Heart left ventricle (tissue), 16 donors: ENCODE data around the gene MRPL55. TPM values are rescaled to one million over a fixed set of nuclear protein-coding genes. Genes with fewer than 3 reads are reported as not detected.

Source experiments
- ATAC-seq, 4 donors: fragments of 200-7000 bp; cut with Tn5 transposase; one replicate each; pipeline ENCODE4 v1.9.1; 2020 to 2022; ENCODE audit warnings: moderate library complexity in 4 of 4, mild to moderate bottlenecking in 3 of 4, moderate number of reproducible peaks in 1 of 4
- DNase-seq, 5 donors: peaks; one replicate each; pipeline ENCODE4 v3.0.0-alpha.2; 2020
- H3K27ac ChIP-seq, 12 donors: fragments of 200-600 bp; sonication (generic) in 4 of 12; one replicate each; pipeline versions ENCODE4 v1.5.0 to v1.8.0; 2016 to 2022; ENCODE audit warnings: mild to moderate bottlenecking in 2 of 12
- H3K27me3 ChIP-seq, 9 donors: fragments of 200-600 bp; sonication (generic) in 2 of 9; one replicate each; pipeline versions ENCODE4 v1.5.1 to v1.8.0; 2016 to 2022; ENCODE audit warnings: mild to moderate bottlenecking in 3 of 9
- H3K36me3 ChIP-seq, 9 donors: fragments of 200-600 bp; sonication (generic) in 2 of 9; one replicate each; pipeline versions ENCODE4 v1.5.0 to v1.8.0; 2018 to 2022; ENCODE audit warnings: mild to moderate bottlenecking in 2 of 9
- H3K4me1 ChIP-seq, 12 donors: fragments of 200-600 bp; sonication (generic) in 4 of 12; one replicate each; pipeline versions ENCODE4 v1.5.0 to v1.8.0; 2016 to 2022; ENCODE audit warnings: mild to moderate bottlenecking in 3 of 12
- H3K4me3 ChIP-seq, 12 donors: fragments of 200-600 bp; sonication (generic) in 4 of 12; one replicate each; pipeline versions ENCODE4 v1.5.0 to v1.8.0; 2017 to 2022; ENCODE audit warnings: mild to moderate bottlenecking in 9 of 12, moderate library complexity in 4 of 12
- H3K9me3 ChIP-seq, 12 donors: fragments of 200-600 bp; sonication (generic) in 4 of 12; one replicate each; pipeline versions ENCODE4 v1.5.0 to v1.8.0; 2016 to 2022; ENCODE audit warnings: mild to moderate bottlenecking in 1 of 12
- POLR2A ChIP-seq, 2 donors: fragments of 450-650 bp; IDR thresholded peaks; one replicate each; pipeline ENCODE4 v1.6.1; 2017; ENCODE audit warnings: antibody characterized with exemption in 2 of 2, mild to moderate bottlenecking in 2 of 2, moderate library complexity in 2 of 2
- WGBS, 4 donors: extraction: QIAGEN DNeasy Blood & Tissue Kit in 2 of 4; methylation state at CpG; one replicate each; pipeline versions ENCODE4 v1.1.5 to v1.1.7; 2013 to 2018; 5-methylcytosine and 5-hydroxymethylcytosine counted together
- intact Hi-C, 10 donors: fragments of 100-400 bp; cut with DNase I; formaldehyde crosslinking; loops; one replicate each; pipeline versions ENCODE4 v1.11.1 to v1.14.2; 2022
- polyA plus RNA-seq, 2 donors: library from polyadenylated mRNA; stranded (reverse); fragments of 200-250 nt; gene quantifications; one replicate each; pipeline ENCODE4 v1.2.3, GENCODE V29; 2013
- total RNA-seq, 9 donors: library from RNA; depleted of rRNA in 2 of 9; stranded (reverse); fragments of >200 nt in 2 of 9; fragmentation: NEBNext Ultra II Directional in 3 of 9; extraction: Animal tissue kit (Norgen Biotek cat#: 25700) in 3 of 9; gene quantifications; one replicate each; pipeline versions ENCODE4 v1.1.0 to v1.2.4, GENCODE V29; 2016 to 2023
- TF ChIP-seq, protein P1 (sequence below), 12 donors: fragments of 200-600 bp; sonication (generic) in 4 of 12; IDR thresholded peaks; one replicate each; pipeline versions ENCODE4 v1.5.0 to v1.8.0; 2018 to 2022; ENCODE audit warnings: antibody characterized with exemption in 12 of 12, mild to moderate bottlenecking in 5 of 12
- donor health status: ischemic (EF 13 %, LVEDD 7.1; RV severe dilation, severe dysfunction).
- donor health status: healthy with polysubstance abuse.
- donor health status: DM: no; HTN: yes; CAD: no.
- donor health status: DM: no; HTN: no; CAD: no.
- donor health status: ischemic (EF 25% LVEDD 6.9; RV normal size, moderate dysfunction).
- donor health status: ischemic (EF 25% LVEDD 5.7; RV mildly dilated, moderate dysfunction).
- donor health status: healthy.
- donor health status: DM: yes; HTN: yes; CAD: no.
- donor health status: ischemic (EF 35%, LVEDD 5.7; RV mildly dilated, moderate dysfunction).
- donor health status: nonischemic (EF 11% LVEDD 7.7; RV severe dilation, severe dysfunction).
- donor health status: DM: yes; HTN: yes; CAD: no.
- donor health status: PGD.
- donor health status: ischemic (EF 29% LVEDD 5.4; RV normal size, mild dysfunction).
- donor health status: nonischemic (EF 23%, LVEDD 6.1; RV moderate dilation, normal function).

MRPL55 gene
- total and polyA plus RNA-seq, 11 donors = 35.5 to 141 (median 55.1) TPM

DNA sequence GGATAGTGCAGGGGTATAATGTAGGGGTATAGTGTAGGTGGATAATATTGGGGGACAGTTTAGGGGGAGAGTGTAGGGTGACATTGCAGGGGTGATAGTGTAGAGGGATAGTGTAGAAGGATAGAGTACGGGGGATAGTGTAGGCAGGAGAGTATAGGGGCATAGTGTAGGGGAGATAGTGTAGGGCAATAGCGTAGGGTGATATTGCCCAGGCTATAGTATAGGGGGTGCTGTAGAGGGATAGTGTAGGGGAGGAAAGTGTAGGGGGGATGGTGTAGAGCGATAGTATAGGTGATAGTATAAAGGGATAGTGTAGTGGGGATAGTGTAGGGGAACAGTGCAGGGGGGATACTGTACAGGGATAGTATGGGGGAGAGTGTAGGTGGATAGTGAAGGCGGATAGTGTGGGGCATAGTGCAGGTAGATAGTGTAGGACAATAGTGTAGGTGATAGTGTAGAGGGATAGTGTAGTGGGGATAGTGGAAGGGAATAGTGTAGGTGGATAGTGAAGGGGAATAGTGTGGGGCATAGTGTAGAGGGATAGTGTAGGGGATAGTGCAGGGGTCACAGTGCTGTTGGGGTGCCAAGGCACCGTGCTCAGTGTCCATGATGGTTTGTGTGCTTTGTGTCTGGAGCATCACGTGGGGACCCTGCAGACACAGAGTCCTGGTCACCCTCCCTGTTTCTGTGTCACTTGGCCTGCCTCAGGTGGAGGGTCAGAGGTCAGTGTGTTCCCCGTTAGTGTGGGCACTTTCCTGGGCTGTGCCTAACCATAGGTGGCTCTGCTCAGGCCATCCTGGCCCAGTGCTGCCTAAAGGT is 37.1 kb downstream of the MRPL55 start:
- Histone ChIP-seq H3K4me3 (no peak overlapping the region), H3K4me1 (no peaks in the 10 kb centered on the region), H3K27me3 (peaks cover 0 to 19% (median 4%) of the 10 kb centered on the region in 9 donors), H3K27ac (no peak overlapping the region), H3K9me3 (no peaks in the 10 kb centered on the region), H3K36me3 (no peaks in the 10 kb centered on the region)
- no peak for TF ChIP-seq POLR2A (IDR thresholded peaks at IDR 0.05)
- TF ChIP-seq, protein P1, sequence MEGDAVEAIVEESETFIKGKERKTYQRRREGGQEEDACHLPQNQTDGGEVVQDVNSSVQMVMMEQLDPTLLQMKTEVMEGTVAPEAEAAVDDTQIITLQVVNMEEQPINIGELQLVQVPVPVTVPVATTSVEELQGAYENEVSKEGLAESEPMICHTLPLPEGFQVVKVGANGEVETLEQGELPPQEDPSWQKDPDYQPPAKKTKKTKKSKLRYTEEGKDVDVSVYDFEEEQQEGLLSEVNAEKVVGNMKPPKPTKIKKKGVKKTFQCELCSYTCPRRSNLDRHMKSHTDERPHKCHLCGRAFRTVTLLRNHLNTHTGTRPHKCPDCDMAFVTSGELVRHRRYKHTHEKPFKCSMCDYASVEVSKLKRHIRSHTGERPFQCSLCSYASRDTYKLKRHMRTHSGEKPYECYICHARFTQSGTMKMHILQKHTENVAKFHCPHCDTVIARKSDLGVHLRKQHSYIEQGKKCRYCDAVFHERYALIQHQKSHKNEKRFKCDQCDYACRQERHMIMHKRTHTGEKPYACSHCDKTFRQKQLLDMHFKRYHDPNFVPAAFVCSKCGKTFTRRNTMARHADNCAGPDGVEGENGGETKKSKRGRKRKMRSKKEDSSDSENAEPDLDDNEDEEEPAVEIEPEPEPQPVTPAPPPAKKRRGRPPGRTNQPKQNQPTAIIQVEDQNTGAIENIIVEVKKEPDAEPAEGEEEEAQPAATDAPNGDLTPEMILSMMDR (IDR thresholded peaks at IDR 0.05) = no peak
- intact Hi-C loops = loop anchor here in 2 of 10 donors (10.0 kb wide), 2 partner anchors 307 to 327 kb away; no protein-coding TSS in a partner anchor
- peak in 1 of 4 donors; percentile 5 for ATAC-seq
- peak in 1 of 5 donors; percentile 22 for DNase-seq
- WGBS, 4 donors = 53 to 59% (median 55%) methylated on average over 7 of the region's 7 CpGs

DNA sequence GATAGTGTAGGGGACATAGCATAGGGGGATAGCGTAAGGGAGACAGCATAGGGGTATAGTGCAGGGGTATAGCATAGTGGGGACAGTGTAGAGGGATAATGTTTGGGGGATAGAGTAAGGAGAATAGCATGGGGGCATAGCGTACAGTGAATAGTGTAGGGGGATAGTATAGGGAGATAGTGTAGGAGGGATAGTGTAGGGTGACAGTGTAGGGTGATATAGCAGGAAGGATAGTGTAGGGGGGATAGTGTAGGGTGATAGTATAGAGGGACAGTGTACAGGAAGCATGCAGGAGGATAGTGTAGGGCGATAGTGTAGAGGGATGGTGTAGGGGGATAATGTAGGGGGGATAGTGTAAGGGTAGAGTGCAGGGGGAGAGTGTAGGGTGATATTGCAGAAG is 38.2 kb downstream of the MRPL55 start:
- DNase-seq (no peak), ATAC-seq (no peak)
- Histone ChIP-seq H3K9me3 (no peaks in the 10 kb centered on the region), H3K4me1 (no peaks in the 10 kb centered on the region), H3K4me3 (no peak overlapping the region), H3K27me3 (peaks cover 0 to 29% (median 14%) of the 10 kb centered on the region in 9 donors), H3K27ac (no peak overlapping the region), H3K36me3 (no peaks in the 10 kb centered on the region)
- intact Hi-C loops = loop anchor here in 2 of 10 donors (10.0 kb wide), 2 partner anchors 306 to 326 kb away; no protein-coding TSS in a partner anchor
- TF ChIP-seq POLR2A (IDR thresholded peaks at IDR 0.05) = no peak
- TF ChIP-seq, protein P1 (IDR thresholded peaks at IDR 0.05) = no peak
- WGBS, 4 donors = 58 to 64% (median 62%) methylated on average over 3 of the region's 3 CpGs

DNA sequence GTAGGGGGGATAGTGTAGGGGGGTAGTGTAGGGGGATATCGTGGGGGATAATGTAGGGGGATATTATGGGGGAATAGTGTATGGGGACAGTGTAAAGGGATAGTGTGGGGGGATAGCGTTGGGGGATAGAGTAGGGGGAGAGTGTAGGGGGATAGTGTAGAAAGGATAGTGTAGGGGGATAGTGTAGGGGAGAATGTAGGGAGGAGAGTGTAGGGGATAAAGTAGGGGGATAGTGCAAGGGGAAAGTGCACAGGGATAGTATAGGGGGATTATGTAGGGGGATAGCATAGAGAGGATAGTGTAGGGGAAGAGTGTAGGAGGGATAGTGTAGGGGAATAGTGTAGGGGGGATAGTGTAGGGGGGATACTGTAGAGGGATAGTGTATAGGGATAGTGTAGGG is 38.9 kb downstream of the MRPL55 start:
- TF ChIP-seq, protein P1 (IDR thresholded peaks at IDR 0.05) = no peak
- no peak for TF ChIP-seq POLR2A (IDR thresholded peaks at IDR 0.05)
- ATAC-seq (no peak), DNase-seq (no peak)
- intact Hi-C loops = loop anchor here in 2 of 10 donors (10.0 kb wide), 2 partner anchors 305 to 325 kb away; no protein-coding TSS in a partner anchor
- H3K36me3 ChIP-seq = no peaks in the 10 kb centered on the region
- no peaks in the 10 kb centered on the region for H3K9me3 ChIP-seq
- 56 to 74% (median 61%) methylated on average over 2 of the region's 2 CpGs for WGBS, 4 donors
- H3K4me1 ChIP-seq = no peaks in the 10 kb centered on the region
- peaks cover 0 to 35% (median 21%) of the 10 kb centered on the region in 9 donors for H3K27me3 ChIP-seq
- H3K4me3 ChIP-seq = no peak overlapping the region
- H3K27ac ChIP-seq = no peak overlapping the region

- H3K27ac ChIP-seq = no peak overlapping the region
- no peak for TF ChIP-seq POLR2A (IDR thresholded peaks at IDR 0.05)
- TF ChIP-seq, protein P1 (IDR thresholded peaks at IDR 0.05) = no peak
- 66 to 75% (median 71%) methylated on average over 7 of the region's 7 CpGs for WGBS, 4 donors
- no peaks in the 10 kb centered on the region for H3K4me1 ChIP-seq
- H3K36me3 ChIP-seq = no peaks in the 10 kb centered on the region
- peaks cover 12 to 54% (median 35%) of the 10 kb centered on the region in 9 donors for H3K27me3 ChIP-seq
- no peak overlapping the region for H3K4me3 ChIP-seq
- H3K9me3 ChIP-seq = no peaks in the 10 kb centered on the region
- intact Hi-C loops = no loop called here
- no peak for ATAC-seq
- DNase-seq = no peak
These were observed 40.7 kb downstream of the MRPL55 start for GRCh38 chr1:228068359-228068758.
